Progenitor cell of endocrine pancreas (in vitro differentiated cells): ENCODE data around the gene BMP6. TPM values are rescaled to one million over a fixed set of nuclear protein-coding genes. Genes with fewer than 3 reads are reported as not detected.

Experiments
- DNase-seq: peaks from one replicate; pipeline ENCODE4 v3.0.0; 2021; ENCODE audit warnings: low spot score; ENCODE audit not compliant: unreplicated experiment
- H3K27ac Mint-ChIP-seq: 2 replicates; pipeline ENCODE4 v1.8.0; 2021; ENCODE audit warnings: mild to moderate bottlenecking, moderate library complexity, mixed read lengths
- H3K27me3 Mint-ChIP-seq: 2 replicates; pipeline ENCODE4 v1.8.0; 2021; ENCODE audit warnings: mixed read lengths
- H3K36me3 Mint-ChIP-seq: 2 replicates; pipeline ENCODE4 v1.8.0; 2022; ENCODE audit warnings: mixed read lengths; ENCODE audit not compliant: insufficient read depth
- H3K4me1 Mint-ChIP-seq: 2 replicates; pipeline ENCODE4 v1.8.0; 2021; ENCODE audit warnings: low read depth, mixed read lengths
- H3K4me3 Mint-ChIP-seq: 2 replicates; pipeline ENCODE4 v1.8.0; 2021; ENCODE audit warnings: low read depth, mild to moderate bottlenecking, moderate library complexity, mixed read lengths
- H3K9me3 Mint-ChIP-seq: 2 replicates; pipeline ENCODE4 v1.8.0; 2021; ENCODE audit warnings: low read depth, mixed read lengths
- CTCF ChIP-seq: fragments of 200-600 bp; sonication (generic); IDR thresholded peaks from one replicate; pipeline ENCODE4 v1.5.0; 2021; ENCODE audit warnings: antibody characterized with exemption, mild to moderate bottlenecking; ENCODE audit not compliant: unreplicated experiment
- total RNA-seq: library from RNA; stranded (reverse); gene quantifications from 2 replicates; pipeline ENCODE4 v1.2.1, GENCODE V29; 2021

BMP6 gene
- total RNA-seq, 1 donor from 2014 or later = 3.4 TPM

DNA sequence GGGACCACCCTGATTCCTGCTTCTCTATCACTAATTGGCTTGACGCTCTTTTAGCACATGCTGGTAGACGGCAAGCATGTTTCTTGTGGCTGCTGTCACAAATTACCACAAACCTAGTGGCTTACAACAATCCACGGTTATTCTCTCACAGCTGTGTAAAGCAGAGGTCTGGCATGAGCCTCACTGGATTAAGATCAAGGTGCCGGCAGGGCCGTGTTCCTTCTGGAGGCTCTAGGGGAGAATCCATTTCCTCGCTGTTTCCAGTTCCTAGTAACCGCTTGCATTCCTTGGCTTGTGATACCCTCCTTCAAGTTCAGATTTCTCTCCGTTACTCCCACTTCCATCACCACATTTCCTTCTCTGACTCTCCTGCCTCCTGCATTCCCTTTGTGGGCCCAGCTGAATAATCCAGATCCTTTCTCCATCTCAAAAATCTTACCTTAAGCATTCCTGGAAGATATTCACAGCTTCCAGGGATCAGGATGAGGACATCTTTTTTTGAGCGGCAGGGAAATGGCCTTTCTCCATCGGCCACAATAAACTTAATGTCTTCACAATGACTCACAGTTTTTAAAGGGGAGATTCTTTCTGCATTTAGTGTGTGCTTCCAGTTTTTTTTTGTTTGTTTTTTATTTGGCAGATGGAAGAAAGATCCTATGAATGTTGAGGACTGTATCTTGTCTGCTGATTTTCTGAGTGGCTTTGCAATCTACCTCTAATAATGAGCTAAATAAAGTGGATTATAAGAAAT, 39.9 kb downstream of the BMP6 start:
- Mint-ChIP-seq H3K4me1 (no peaks in the 10 kb centered on the region), H3K27ac (no peak overlapping the region), H3K9me3 (no peaks in the 10 kb centered on the region), H3K27me3 (peaks cover 5% of the 10 kb centered on the region), H3K36me3 (no peaks in the 10 kb centered on the region), H3K4me3 (no peak overlapping the region)
- no peak for DNase-seq
- no peak for TF ChIP-seq CTCF

GRCh38 chr6:7769702-7770101, 43.8 kb downstream of the BMP6 start:
- Mint-ChIP-seq H3K4me3 (no peak overlapping the region), H3K9me3 (no peaks in the 10 kb centered on the region), H3K27me3 (peaks cover 6% of the 10 kb centered on the region), H3K4me1 (no peaks in the 10 kb centered on the region), H3K36me3 (no peaks in the 10 kb centered on the region), H3K27ac (no peak overlapping the region)
- no peak for DNase-seq
- TF ChIP-seq CTCF = no peak

GRCh38 chr6:7770111-7770510, 44.2 kb downstream of the BMP6 start:
- no peaks in the 10 kb centered on the region for H3K36me3 Mint-ChIP-seq
- no peak for DNase-seq
- H3K27ac Mint-ChIP-seq = no peak overlapping the region
- H3K4me1 Mint-ChIP-seq = no peaks in the 10 kb centered on the region
- no peak for TF ChIP-seq CTCF
- peaks cover 10% of the 10 kb centered on the region for H3K27me3 Mint-ChIP-seq
- H3K4me3 Mint-ChIP-seq = no peak overlapping the region
- no peaks in the 10 kb centered on the region for H3K9me3 Mint-ChIP-seq

DNA sequence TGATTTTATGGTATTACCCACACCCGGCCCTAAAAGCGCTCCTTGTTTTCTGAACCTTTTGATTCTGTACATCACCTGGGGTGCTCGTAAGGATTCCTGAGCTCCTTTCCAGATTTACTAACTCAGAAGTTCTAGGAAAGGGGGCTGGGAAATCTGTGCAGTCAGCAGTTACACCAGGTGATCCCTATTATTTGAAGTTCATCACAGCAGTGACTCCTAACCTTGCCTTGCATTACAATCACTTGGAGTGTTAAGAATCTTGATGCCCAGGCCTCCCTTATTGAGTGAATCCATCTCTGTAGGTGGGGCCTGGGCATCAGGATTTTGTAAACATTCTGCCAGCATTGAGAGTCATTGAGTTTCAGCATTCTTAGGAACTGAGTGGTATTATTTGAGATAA, 44.7 kb downstream of the BMP6 start:
- Mint-ChIP-seq H3K27ac (no peak overlapping the region), H3K9me3 (no peaks in the 10 kb centered on the region), H3K27me3 (peaks cover 10% of the 10 kb centered on the region), H3K4me3 (no peak overlapping the region), H3K4me1 (no peaks in the 10 kb centered on the region), H3K36me3 (no peaks in the 10 kb centered on the region)
- TF ChIP-seq CTCF = no peak
- DNase-seq = no peak

GRCh38 chr6:7773322-7773721, 47.4 kb downstream of the BMP6 start:
- Mint-ChIP-seq H3K4me3 (no peak overlapping the region), H3K27me3 (peaks cover 10% of the 10 kb centered on the region), H3K4me1 (no peaks in the 10 kb centered on the region), H3K9me3 (no peaks in the 10 kb centered on the region), H3K36me3 (no peaks in the 10 kb centered on the region), H3K27ac (no peak overlapping the region)
- TF ChIP-seq CTCF = no peak
- DNase-seq = no peak
